GM12878 (cell line): ENCODE data around the gene CTSW. TPM values are rescaled to one million over a fixed set of nuclear protein-coding genes. Genes with fewer than 3 reads are reported as not detected.

Experiments used
- ATAC-seq: fragments of 200-7000 bp; cut with Tn5 transposase; 3 replicates; pipeline ENCODE4 v1.9.1; 2020; ENCODE audit warnings: mild to moderate bottlenecking, moderate library complexity
- BruUV-seq: library from RNA; stranded (reverse); fragments of 400-500 nt; replicated peaks from 2 replicates; lab custom pipeline; 2021; lab: Mats Ljungman, UMichigan
- CTCF ChIA-PET: fragments of 300-600 bp; sonication (Branson Sonifier 250); formaldehyde crosslinking; extraction: SDS; loops from one replicate; lab custom pipeline; 2021; ENCODE audit warnings: inconsistent platforms; lab: Yijun Ruan, JAX
- POLR2A ChIA-PET: fragments of 350-600 bp; formaldehyde crosslinking; extraction: SDS; loops from one replicate; lab custom pipeline; 2021; ENCODE audit warnings: inconsistent platforms; lab: Charles Lee
- RAD21 ChIA-PET: fragments of 300-600 bp; sonication (Branson Sonifier 250); formaldehyde crosslinking; loops from one replicate; lab custom pipeline; 2023; ENCODE audit warnings: antibody characterized with exemption; ENCODE audit not compliant: unreplicated experiment; lab: Charles Lee
- SMC1A ChIA-PET: fragments of 300-600 bp; sonication (Branson Sonifier 250); formaldehyde crosslinking; loops from one replicate; lab custom pipeline; 2023; ENCODE audit not compliant: unreplicated experiment, uncharacterized antibody; lab: Charles Lee
- DNase-seq: peaks from one replicate; pipeline ENCODE4 v3.0.0-alpha.2; 2011; ENCODE audit warnings: low read depth, low spot score
- FAIRE-seq: peaks from 3 replicates; lab custom pipeline; 2011; peaks lifted over from hg19 to GRCh38; lab: Jason Lieb, UNC
- H2AFZ ChIP-seq: 2 replicates; pipeline ENCODE4 v1.6.0; 2011; ENCODE audit warnings: low read depth, low read length, control low read depth; ENCODE audit not compliant: control insufficient read depth
- H3K27ac ChIP-seq: 2 replicates; pipeline ENCODE4 v1.5.1; 2011; ENCODE audit warnings: control low read depth; ENCODE audit not compliant: control insufficient read depth, insufficient read depth
- H3K27me3 ChIP-seq, 2 experiments: replicated peaks in 1 of 2; 2 replicates each; pipeline versions ENCODE4 v1.6.0 to v1.6.1; 2011; ENCODE audit warnings: low read length in 1 of 2; ENCODE audit not compliant: control insufficient read depth in 2 of 2, insufficient read depth in 2 of 2
- H3K36me3 ChIP-seq, 2 experiments: 2 replicates each; pipeline ENCODE4 v1.5.1; 2011; ENCODE audit warnings: low read length in 1 of 2; ENCODE audit not compliant: control insufficient read depth in 2 of 2, insufficient read depth in 2 of 2
- H3K4me1 ChIP-seq: 2 replicates; pipeline ENCODE4 v1.6.1; 2011; ENCODE audit warnings: mild to moderate bottlenecking, low read length, moderate library complexity, mixed read lengths; ENCODE audit not compliant: control insufficient read depth, insufficient read depth
- H3K4me2 ChIP-seq: 2 replicates; pipeline ENCODE4 v1.6.0; 2011; ENCODE audit warnings: control low read depth; ENCODE audit not compliant: control insufficient read depth, insufficient read depth
- H3K4me3 ChIP-seq: fragments of 200-600 bp; sonication (generic); 2 replicates; pipeline ENCODE4 v1.5.1; 2016
- H3K79me2 ChIP-seq: 2 replicates; pipeline ENCODE4 v1.6.0; 2011; ENCODE audit warnings: low read length; ENCODE audit not compliant: control insufficient read depth, insufficient read depth
- H3K9ac ChIP-seq: 2 replicates; pipeline ENCODE4 v1.8.0; 2011; ENCODE audit warnings: low read length, control low read depth, mixed read lengths; ENCODE audit not compliant: control insufficient read depth, insufficient read depth
- H3K9me3 ChIP-seq: replicated peaks from 3 replicates; pipeline ENCODE4 v1.5.1; 2011; ENCODE audit warnings: mild to moderate bottlenecking, low read length; ENCODE audit not compliant: control insufficient read depth, insufficient read depth
- H4K20me1 ChIP-seq: 2 replicates; pipeline ENCODE4 v1.6.0; 2011; ENCODE audit not compliant: control insufficient read depth, insufficient read depth
- POLR2A ChIP-seq: IDR thresholded peaks from 2 replicates; pipeline ENCODE4 v1.6.1; 2011; ENCODE audit warnings: low read depth, mild to moderate bottlenecking, low read length
- POLR2AphosphoS5 ChIP-seq: IDR thresholded peaks from 2 replicates; pipeline ENCODE4 v1.6.1; 2011; ENCODE audit warnings: mild to moderate bottlenecking, low read length, inconsistent platforms
- WGBS: methylation state at CpG from one replicate; pipeline ENCODE4 v1.1.6; 2016; ENCODE audit warnings: low lambda C conversion rate; ENCODE audit not compliant: insufficient replicate concordance, insufficient coverage; ENCODE audit errors: missing lambda C conversion rate; 5-methylcytosine and 5-hydroxymethylcytosine counted together
- in situ Hi-C: fragments of 300-500 bp; cut with MboI; formaldehyde crosslinking; loops from 9 replicates; pipeline ENCODE4 v1.14.3; 2018; ENCODE audit warnings: mixed read lengths
- intact Hi-C: fragments of 100-400 bp; cut with micrococcal nuclease; formaldehyde crosslinking; loops from one replicate; pipeline ENCODE4 v1.14.2; 2022; ENCODE audit not compliant: unreplicated experiment
- polyA plus RNA-seq, 11 experiments: library from polyadenylated mRNA; depleted of rRNA in 4 of 11; unstranded in 6 of 11; stranded (reverse) in 5 of 11; fragments of >200 nt; fragmentation: Nextera tagmentation in 4 of 11; fragmentation: Illumina TruSeq in 1 of 11; extraction: Ambion mirVana in 4 of 11; extraction: Trizol in 1 of 11; gene quantifications; 1 replicate in 1 of 11; 2 replicates in 10 of 11; pipeline versions ENCODE4 v1.2.1 to v1.2.3, GENCODE V29; 2011 to 2016; ENCODE audit warnings: inconsistent platforms in 2 of 11, missing spikeins in 2 of 11, low read depth in 1 of 11
- total RNA-seq, 4 experiments: library from RNA; depleted of rRNA in 3 of 4; stranded (reverse); fragments of >200 nt in 3 of 4; fragmentation: Illumina TruSeq in 1 of 4; extraction: Trizol in 1 of 4; gene quantifications; 2 replicates each; pipeline versions ENCODE4 v1.2.1 to v1.2.3, GENCODE V29; 2013 to 2021
- TF ChIP-seq, protein P1 (sequence below): fragments of 450-650 bp; IDR thresholded peaks from 2 replicates; pipeline ENCODE4 v1.6.1; 2017; ENCODE audit warnings: borderline replicate concordance

CTSW gene
- total and polyA plus RNA-seq, 10 of the 15 experiments (the other 5 are each of a cell fraction or from before 2014, with no cell fraction given) = 0.53 to 12.0 (median 1.7) TPM

DNA sequence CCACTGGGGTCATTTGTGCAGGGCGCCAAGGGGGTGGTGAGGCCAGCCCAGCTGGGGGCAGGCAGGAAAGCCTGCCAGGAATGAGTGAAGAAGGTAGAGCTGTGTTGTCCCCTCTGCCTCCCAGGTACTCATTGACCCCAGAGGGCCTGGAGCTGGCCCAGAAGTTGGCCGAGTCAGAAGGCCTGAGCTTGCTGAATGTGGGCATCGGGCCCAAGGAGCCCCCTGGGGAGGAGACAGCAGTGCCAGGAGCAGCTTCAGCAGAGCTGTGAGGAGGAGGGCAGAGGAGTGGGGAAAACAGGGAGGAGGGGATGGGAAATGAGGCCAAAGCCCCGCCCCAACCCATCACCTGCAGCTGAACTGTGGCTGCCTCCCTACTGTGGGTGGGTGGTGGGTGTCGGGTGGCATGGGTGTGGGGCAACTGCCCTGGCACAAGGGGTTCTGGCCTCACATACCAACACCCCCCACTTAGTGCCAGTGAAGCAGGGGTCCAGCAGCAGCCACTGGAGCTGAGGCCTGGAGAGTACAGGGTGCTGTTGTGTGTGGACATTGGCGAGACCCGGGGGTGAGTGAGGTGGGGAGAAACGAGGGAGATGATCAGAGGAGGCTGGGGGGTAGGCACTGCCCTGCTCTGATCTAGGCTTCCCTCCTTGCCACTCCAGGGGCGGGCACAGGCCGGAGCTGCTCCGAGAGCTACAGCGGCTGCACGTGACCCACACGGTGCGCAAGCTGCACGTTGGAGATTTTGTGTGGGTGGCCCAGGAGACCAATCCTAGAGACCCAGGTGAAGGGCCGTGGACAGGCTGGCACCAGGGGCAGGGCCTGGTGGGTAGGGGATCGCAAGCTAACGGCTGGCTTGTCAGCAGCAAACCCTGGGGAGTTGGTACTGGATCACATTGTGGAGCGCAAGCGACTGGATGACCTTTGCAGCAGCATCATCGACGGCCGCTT lies 16.4 kb upstream of the CTSW start:
- POLR2A ChIA-PET = interaction anchor here (0.8 to 5.6 kb wide), 2 partner anchors 28 to 152 kb away, joined by 4 to 155 read pairs; partner anchors contain the start of genes CCDC85B and FIBP
- 95% methylated on average over 24 of the region's 24 CpGs for WGBS
- FAIRE-seq = no peak
- ATAC-seq = no peak
- intact Hi-C loops = no loop called here
- Histone ChIP-seq H3K9me3 (no peaks in the 10 kb centered on the region), H3K4me1 (peaks cover 15% of the 10 kb centered on the region), H3K27me3 (no peaks in the 10 kb centered on the region), H3K36me3 (peaks cover 23 to 38% of the 10 kb centered on the region in 2 experiments), H4K20me1 (no peaks in the 10 kb centered on the region; the same call in 1 of the 2 replicates), H3K27ac (no peak overlapping the region), H3K9ac (no peak overlapping the region), H2AFZ (no peak overlapping the region), H3K4me2 (peak overlapping the region; percentile 97; the same call in 1 of the 2 replicates), H3K4me3 (no peak overlapping the region), H3K79me2 (peaks cover 26% of the 10 kb centered on the region)
- in situ Hi-C loops = loop anchor here (25.0 kb wide), 1 partner anchor 1626 kb away; the partner anchor contains the start of genes DNAJC4, FKBP2, NUDT22 and PPP1R14B
- BruUV-seq = no TSS peak
- TF ChIP-seq, protein P1, sequence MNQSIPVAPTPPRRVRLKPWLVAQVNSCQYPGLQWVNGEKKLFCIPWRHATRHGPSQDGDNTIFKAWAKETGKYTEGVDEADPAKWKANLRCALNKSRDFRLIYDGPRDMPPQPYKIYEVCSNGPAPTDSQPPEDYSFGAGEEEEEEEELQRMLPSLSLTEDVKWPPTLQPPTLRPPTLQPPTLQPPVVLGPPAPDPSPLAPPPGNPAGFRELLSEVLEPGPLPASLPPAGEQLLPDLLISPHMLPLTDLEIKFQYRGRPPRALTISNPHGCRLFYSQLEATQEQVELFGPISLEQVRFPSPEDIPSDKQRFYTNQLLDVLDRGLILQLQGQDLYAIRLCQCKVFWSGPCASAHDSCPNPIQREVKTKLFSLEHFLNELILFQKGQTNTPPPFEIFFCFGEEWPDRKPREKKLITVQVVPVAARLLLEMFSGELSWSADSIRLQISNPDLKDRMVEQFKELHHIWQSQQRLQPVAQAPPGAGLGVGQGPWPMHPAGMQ = no peak
- TF ChIP-seq POLR2A (0 out of 2 replicates have a peak, but pooled peaks have one; percentile 25), POLR2AphosphoS5 (peak; percentile 29; the same call in 1 of the 2 replicates)
- no peak for DNase-seq
- CTCF ChIA-PET = interaction anchor here (1.3 to 1.4 kb wide), 2 partner anchors 21 to 24 kb away, joined by 3 read pairs; no protein-coding TSS in a partner anchor
- SMC1A ChIA-PET = no interaction called here
- RAD21 ChIA-PET = no interaction called here
